Fibroblast of upper back skin (primary cell): Measurements from ENCODE around the gene IL13RA1.
"Not testable (repeated sequence)": the region's sequence is repeated elsewhere in the genome, so short reads cannot be mapped to it uniquely, and the experiment has no call there.

ENCODE experiments used
- DNase-seq: peaks from one replicate; pipeline ENCODE4 v3.0.0-alpha.2; 2013

IL13RA1 gene

DNA sequence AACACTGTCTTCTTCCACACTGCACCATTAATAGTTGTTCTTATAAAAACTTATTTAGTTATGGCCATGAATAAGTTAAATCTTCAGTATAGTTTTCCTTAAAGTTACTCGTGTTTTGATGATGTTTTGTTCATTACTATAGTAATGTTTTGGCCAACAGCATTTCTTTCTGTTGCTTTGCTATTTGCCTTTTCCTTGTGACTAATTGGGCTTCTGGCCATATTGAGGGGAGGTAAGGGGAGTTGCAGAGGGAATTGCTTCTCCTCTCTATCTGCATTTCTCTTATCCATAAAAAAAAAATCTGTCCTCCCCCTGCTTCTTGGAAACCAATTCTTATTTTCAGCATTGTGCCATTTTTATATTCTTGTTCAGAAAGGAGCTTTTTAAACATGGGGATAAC lies 53.5 kb downstream of the IL13RA1 start:
- no peak for DNase-seq

GRCh38 chrX:118795528-118796280 lies 68.3 kb downstream of the IL13RA1 start:
- DNase-seq, result peak; percentile 17

GRCh38 chrX:118802857-118803256 lies 75.5 kb downstream of the IL13RA1 start:
- DNase-seq, result peak; percentile 33

DNA sequence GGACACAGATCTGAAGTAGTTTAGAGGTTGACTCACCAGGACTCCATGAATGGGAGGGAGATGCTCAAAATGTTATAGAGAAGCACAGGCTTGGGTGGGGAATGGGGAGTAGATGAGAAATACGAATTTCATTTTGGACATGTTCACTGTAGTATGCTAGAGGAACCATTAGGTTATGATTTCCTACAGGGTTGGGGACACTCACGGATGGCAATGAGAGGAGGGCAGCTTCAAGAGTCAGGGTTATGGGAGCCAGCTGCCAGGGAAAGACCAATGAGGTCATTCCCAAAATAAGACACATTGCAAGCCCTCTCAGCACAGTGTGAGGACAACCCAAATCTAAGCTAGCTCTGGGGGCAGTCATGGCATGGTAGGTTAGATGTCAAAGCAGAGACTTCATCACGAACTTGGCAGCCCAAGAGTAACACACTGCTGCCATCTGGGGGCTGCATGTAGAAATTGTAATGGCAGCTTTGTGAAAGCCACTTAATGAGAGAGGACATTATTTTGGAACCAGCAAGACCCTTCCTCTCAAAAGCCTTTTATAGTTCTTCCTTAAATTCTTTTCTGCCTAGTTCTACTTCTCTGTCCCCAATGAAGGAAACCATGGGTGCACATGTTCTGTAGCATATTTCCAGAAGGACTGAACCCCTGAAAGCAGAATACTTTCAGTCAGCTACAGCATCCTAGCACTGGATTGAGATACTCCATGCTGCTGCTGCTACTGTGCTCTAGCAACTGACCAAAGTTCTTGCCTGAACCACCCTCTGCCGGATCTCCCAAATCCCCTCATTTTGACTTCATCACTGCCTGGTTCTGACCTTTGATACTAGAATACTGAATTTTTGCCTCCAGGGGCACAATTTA lies 80.0 kb downstream of the IL13RA1 start:
- DNase-seq, result peak; percentile 44

- DNase-seq, result not testable (repeated sequence)
Measured at GRCh38 chrX:118817257-118817656, 89.9 kb downstream of the IL13RA1 start.

DNA sequence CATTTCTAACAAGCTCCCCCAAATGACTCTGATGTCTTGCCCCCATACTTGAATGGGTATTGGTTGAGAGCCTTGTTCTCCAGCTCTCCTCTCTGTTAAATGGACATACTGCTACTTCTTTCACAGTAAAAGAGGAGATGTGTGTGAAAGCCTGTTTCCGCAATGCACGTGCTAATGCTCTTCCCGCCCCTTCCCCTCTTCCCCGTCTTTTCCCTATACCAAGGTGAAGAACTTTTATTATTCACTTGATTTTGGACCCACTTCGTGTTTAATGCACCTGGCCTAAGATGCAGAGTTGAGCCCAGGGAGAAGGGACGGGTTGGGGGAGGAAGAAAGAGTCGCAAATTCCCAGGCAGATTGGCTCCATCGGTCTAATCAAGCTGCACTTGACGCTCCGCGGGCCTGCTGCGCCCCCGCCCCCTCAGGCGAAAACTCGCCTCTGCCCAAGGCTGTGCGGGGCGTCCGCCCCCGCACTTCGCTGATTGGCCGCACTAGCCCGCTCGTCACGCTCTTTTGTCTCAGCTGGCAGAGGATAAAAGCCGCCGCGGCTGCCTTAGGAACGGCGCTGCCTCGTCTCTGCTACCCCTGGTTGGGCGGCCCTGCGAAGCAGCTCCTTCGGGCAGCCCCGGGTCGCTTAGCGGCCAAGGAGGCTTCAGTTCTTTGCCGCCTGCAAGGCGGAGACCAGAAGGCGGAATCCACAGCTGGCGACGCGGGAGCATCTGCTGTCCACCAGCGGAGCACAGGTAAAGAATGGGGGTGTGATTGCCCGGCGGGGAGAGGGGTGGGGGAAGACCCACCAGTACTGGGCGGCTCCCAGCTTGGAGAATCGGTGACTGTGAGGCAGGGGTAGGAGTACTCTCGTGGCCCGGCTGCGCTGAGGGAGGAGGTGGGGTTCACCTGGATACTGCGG lies 96.1 kb downstream of the IL13RA1 start, which contains the start of gene ZCCHC12:
Gene ZCCHC12, plus strand, starts transcription at position 562 of the 910 bp plus-strand sequence. CDS start 1,421 bp downstream, outside the sequence.
- DNase-seq, result peak; percentile 39

- no peak for DNase-seq
Measured at GRCh38 chrX:118824173-118824730, 96.8 kb downstream of the IL13RA1 start.

GRCh38 chrX:118825227-118825626 lies 97.8 kb downstream of the IL13RA1 start:
- no peak for DNase-seq

DNA sequence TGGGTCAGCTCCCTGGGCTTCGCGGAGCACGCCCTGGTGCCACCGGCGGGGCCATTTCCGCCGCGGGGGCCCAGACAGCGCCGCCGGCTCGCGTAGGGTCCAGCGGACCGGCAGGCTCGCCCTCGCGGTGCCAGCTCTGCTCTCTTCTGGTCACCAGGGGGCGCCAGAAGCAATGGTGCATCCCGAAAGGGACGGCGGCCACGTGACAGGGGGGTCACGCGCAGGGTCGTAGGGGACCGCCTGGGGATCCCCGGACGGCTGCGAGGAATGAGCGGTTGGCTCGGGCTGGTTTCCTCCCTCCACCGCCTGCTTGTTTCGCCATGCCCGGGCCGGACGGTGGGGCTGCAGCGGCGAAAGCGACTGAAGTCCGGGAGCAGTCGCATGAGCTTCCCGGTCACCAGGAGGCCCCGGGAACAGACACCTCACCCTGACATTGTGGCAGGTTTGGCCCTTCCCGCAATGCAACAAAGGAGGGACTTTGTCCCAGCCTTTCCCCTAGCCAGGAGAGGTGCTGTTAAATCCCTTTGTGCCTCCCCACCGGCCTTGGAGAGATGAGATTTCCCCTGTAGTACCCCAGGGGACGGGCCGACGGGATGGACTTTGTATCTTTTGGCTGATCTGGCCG lies 112.0 kb downstream of the IL13RA1 start:
- peak; percentile 38 for DNase-seq
